Lower lobe of right lung (tissue), 2 donors: ENCODE results near the gene HDAC4. TPM values are rescaled to one million over a fixed set of nuclear protein-coding genes. Genes with fewer than 3 reads are reported as not detected.

Experiments used
- ATAC-seq, 2 donors: fragments of 200-7000 bp; cut with Tn5 transposase; one replicate each; pipeline ENCODE4 v1.9.1; 2020 to 2022; ENCODE audit warnings: mild to moderate bottlenecking in 2 of 2, moderate library complexity in 2 of 2
- DNase-seq: peaks from one replicate; pipeline ENCODE4 v3.0.0-alpha.2; 2020
- H3K27ac ChIP-seq: fragments of 200-600 bp; one replicate; pipeline ENCODE4 v1.8.0; 2022
- H3K27me3 ChIP-seq: fragments of 200-600 bp; one replicate; pipeline ENCODE4 v1.8.0; 2022; ENCODE audit warnings: low read depth
- H3K36me3 ChIP-seq: fragments of 200-600 bp; one replicate; pipeline ENCODE4 v1.8.0; 2022; ENCODE audit warnings: mild to moderate bottlenecking
- H3K4me1 ChIP-seq: fragments of 200-600 bp; one replicate; pipeline ENCODE4 v1.8.0; 2022
- H3K4me3 ChIP-seq: fragments of 200-600 bp; one replicate; pipeline ENCODE4 v1.8.0; 2022; ENCODE audit warnings: mild to moderate bottlenecking
- H3K9me3 ChIP-seq: fragments of 200-600 bp; one replicate; pipeline ENCODE4 v1.8.0; 2022
- intact Hi-C: fragments of 100-400 bp; cut with DNase I; formaldehyde crosslinking; loops from one replicate; pipeline ENCODE4 v1.11.0; 2022
- total RNA-seq: library from RNA; stranded (reverse); fragmentation: NEBNext Ultra II Directional; extraction: Animal tissue kit (Norgen Biotek cat#: 25700); gene quantifications from one replicate; pipeline ENCODE4 v1.2.1, GENCODE V29; 2021
- TF ChIP-seq, protein P1 (sequence below): fragments of 200-600 bp; IDR thresholded peaks from one replicate; pipeline ENCODE4 v1.8.0; 2022; ENCODE audit warnings: antibody characterized with exemption, mild to moderate bottlenecking
- donor health status: DM: no; HTN: yes; CAD: no; lungs with severe emphysema.

Gene HDAC4
- total RNA-seq, 1 donor from 2014 or later, result 44.9 TPM

DNA sequence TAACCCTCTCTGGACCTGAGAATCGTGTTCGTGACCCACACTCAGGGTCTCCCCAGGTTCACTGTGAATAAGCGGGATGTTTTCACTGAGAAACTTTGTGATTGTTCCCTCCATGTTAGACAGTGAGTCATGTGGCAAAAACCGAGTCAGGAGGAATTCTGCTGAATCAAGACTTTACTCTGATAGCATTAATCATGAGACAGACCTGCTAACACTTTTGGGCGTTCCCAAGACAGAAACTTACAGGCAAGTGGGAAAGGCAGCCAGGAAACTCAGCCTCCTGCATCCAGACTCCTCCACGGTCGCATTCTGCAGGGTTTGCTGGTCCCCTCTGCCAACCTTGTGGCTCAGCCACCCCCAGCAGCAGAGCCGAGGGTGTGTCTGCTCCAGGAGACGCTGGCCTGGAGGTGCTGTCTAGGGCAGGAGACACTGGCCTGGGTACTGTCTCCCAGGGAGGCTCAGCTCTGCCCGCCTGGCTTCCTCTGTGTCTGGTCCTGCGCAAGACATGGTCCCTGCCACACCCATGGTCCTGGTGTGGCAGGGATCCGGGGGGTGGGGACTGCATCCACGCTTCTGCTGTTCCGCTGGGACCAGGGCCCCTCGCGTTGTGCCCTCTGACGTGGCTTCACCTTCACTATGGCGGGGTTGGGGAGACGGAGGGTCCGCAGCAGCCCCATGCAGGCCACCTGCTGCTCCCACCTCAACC is 375.6 kb downstream of the HDAC4 start:
- Histone ChIP-seq H3K27ac (no peak overlapping the region), H3K4me1 (no peaks in the 10 kb centered on the region), H3K36me3 (no peaks in the 10 kb centered on the region), H3K27me3 (peaks cover 17% of the 10 kb centered on the region), H3K9me3 (no peaks in the 10 kb centered on the region), H3K4me3 (no peak overlapping the region)
- peak; percentile 41 for DNase-seq
- TF ChIP-seq, protein P1, sequence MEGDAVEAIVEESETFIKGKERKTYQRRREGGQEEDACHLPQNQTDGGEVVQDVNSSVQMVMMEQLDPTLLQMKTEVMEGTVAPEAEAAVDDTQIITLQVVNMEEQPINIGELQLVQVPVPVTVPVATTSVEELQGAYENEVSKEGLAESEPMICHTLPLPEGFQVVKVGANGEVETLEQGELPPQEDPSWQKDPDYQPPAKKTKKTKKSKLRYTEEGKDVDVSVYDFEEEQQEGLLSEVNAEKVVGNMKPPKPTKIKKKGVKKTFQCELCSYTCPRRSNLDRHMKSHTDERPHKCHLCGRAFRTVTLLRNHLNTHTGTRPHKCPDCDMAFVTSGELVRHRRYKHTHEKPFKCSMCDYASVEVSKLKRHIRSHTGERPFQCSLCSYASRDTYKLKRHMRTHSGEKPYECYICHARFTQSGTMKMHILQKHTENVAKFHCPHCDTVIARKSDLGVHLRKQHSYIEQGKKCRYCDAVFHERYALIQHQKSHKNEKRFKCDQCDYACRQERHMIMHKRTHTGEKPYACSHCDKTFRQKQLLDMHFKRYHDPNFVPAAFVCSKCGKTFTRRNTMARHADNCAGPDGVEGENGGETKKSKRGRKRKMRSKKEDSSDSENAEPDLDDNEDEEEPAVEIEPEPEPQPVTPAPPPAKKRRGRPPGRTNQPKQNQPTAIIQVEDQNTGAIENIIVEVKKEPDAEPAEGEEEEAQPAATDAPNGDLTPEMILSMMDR, result no peak
- intact Hi-C loops, result no loop called here
- ATAC-seq, result no peak

DNA sequence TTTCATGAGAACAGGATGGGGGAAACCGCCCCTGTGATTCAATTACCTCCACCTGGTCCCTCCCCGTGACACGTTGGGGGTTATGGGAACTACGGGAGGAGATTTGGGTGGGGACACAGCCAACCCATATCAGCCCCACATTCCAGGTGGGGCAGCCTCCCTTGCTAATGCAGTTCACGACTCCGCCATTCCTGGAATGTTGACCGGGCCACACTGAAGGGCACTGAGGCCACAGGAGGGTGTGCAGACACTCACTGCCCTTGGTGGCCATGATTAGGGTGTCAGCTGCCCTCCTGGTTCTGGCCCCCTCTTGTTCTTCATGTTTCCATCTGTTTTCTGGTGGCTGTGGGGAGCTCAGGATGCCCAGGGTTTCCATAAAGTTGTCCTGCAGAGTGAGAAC is 376.6 kb downstream of the HDAC4 start:
- Histone ChIP-seq H3K9me3 (no peaks in the 10 kb centered on the region), H3K27me3 (peaks cover 19% of the 10 kb centered on the region), H3K4me3 (no peak overlapping the region), H3K27ac (no peak overlapping the region), H3K36me3 (no peaks in the 10 kb centered on the region), H3K4me1 (no peaks in the 10 kb centered on the region)
- DNase-seq, result no peak
- intact Hi-C loops, result no loop called here
- TF ChIP-seq, protein P1, result no peak
- no peak for ATAC-seq

DNA sequence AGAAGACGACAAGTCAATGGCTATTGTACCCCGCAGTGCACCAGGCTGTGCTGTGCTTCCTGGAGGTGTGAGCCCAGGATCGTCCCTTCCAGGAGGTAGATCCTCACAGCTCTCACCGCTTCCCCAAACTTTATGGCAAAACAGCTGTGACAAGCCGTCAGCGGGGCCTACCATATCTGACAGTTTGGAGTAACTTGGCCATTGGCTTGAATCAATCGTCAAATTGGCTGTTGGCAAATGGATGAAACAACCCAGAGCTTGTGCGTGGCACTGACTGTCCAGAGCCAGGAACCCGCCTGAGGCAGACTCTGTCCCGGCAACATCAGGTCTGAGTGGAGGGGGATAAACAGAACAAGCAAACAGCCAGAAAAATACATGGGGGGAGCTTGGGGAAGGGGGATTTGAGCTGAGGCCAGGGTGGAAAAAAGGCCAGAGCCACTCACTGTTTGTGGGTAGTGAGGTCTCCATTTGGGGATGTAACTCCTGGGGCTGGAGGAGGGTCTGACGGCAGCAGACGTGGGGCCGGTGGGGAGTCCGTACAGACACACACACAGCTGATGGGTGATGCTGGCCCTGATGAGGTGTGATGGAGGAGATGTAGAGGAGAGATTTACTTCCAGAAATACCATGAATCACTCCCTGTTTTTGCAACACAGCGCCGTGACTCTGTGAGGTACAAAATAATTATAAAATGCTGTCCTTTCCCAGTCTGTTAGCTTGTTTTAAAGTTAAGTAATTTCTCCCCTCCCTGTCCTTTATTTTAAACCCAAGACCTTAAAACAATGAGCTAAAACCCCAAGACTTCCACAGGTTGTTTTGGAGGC is 378.2 kb downstream of the HDAC4 start:
- no peak for DNase-seq
- Histone ChIP-seq H3K9me3 (no peaks in the 10 kb centered on the region), H3K4me3 (no peak overlapping the region), H3K27ac (no peak overlapping the region), H3K36me3 (no peaks in the 10 kb centered on the region), H3K4me1 (no peaks in the 10 kb centered on the region), H3K27me3 (peaks cover 13% of the 10 kb centered on the region)
- intact Hi-C loops, result no loop called here
- no peak for ATAC-seq
- TF ChIP-seq, protein P1, result no peak

DNA sequence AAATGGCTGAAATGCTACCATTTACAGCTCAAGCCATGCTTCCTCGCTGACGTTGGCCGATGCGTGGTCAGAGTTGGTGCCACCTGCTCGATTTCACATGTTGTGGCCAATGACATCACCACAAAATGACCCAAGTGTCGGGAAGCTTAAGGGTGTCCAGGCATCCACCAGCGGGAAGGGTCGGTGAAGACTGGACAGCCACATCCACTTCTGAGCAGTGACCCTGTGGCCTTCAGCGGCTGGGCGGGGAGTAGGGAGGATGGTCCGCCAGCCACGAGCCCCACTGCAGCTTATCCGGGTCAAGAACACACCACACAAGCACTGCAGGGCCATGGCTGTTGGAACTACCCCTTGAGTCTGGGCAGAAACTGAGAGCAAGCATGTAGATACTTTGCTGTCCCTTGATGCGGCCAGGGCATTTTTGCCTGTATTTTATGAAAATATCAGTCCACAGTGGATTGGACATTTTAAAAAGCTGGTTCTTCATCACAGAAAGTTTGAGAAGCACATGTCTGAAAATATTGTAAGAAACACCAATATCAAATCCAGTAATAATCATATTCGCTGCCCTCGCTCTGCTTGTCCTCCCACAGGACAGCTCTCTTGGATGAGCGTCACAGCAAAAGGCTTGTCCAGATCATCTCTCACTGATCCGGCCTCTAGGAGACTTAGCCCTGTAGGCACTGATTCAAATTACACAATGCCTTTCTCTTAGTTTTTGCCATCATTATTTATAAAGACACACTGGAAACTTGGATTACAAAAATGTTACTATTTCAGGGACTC is 379.0 kb downstream of the HDAC4 start:
- ATAC-seq (no peak), DNase-seq (no peak)
- TF ChIP-seq, protein P1, result no peak
- Histone ChIP-seq H3K4me3 (no peak overlapping the region), H3K36me3 (no peaks in the 10 kb centered on the region), H3K9me3 (no peaks in the 10 kb centered on the region), H3K27ac (no peak overlapping the region), H3K27me3 (peaks cover 9% of the 10 kb centered on the region), H3K4me1 (no peaks in the 10 kb centered on the region)
- intact Hi-C loops, result no loop called here

DNA sequence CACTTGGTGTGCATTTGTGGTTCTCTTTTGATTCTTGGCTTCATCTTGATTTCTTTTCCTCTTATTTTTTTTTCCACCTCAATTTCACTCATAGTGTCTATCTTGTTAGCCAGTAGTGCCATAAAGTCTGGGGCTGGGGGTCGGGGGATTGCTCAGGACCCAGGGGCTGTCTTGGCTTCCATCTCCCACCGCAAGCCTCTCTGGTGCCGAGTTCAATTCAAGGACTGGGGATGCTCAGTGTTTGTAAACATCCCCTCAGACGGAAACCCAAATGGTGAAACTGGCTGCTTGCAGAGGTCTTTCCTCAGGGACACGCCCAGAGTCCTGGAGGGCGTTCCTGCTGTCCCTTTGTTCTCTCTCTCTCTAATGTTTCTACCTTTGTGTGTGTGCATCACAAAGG is 379.6 kb downstream of the HDAC4 start:
- ATAC-seq (no peak), DNase-seq (no peak)
- Histone ChIP-seq H3K4me3 (no peak overlapping the region), H3K27me3 (peaks cover 9% of the 10 kb centered on the region), H3K4me1 (no peaks in the 10 kb centered on the region), H3K36me3 (no peaks in the 10 kb centered on the region), H3K9me3 (no peaks in the 10 kb centered on the region), H3K27ac (no peak overlapping the region)
- intact Hi-C loops, result no loop called here
- TF ChIP-seq, protein P1, result no peak
